ENCODE results near the gene SLC35F1.
"Not testable (repeated sequence)": the region's sequence is repeated elsewhere in the genome, so short reads cannot be mapped to it uniquely, and the experiment has no call there.

The SLC35F1 gene
- 0.04 to 0.05 reads per million in 2 donors for total RNA-seq

GRCh38 chr6:117906958-117907600, at the start of gene SLC35F1:
SLC35F1 (plus strand) TSS chr6:117907264.
- DNase-seq = no peak

GRCh38 chr6:117858601-117859000, 48.5 kb upstream of the SLC35F1 start:
- not testable (repeated sequence) for DNase-seq

- no peak for DNase-seq
Measured at GRCh38 chr6:117861545-117861944, 45.5 kb upstream of the SLC35F1 start.

GRCh38 chr6:117866561-117866960, 40.5 kb upstream of the SLC35F1 start:
- no peak for DNase-seq

GRCh38 chr6:117870486-117871242, 36.4 kb upstream of the SLC35F1 start:
- no peak for DNase-seq

- DNase-seq = no peak
Measured at GRCh38 chr6:117880824-117881223, 26.2 kb upstream of the SLC35F1 start.

GRCh38 chr6:117890172-117890571, 16.9 kb upstream of the SLC35F1 start:
- no peak for DNase-seq

GRCh38 chr6:117906507-117906957, 532 bp upstream of the SLC35F1 start:
- DNase-seq = no peak

GRCh38 chr6:117907601-117908245, 659 bp downstream of the SLC35F1 start:
- no peak for DNase-seq

GRCh38 chr6:117908246-117909068, 1.4 kb downstream of the SLC35F1 start:
- no peak for DNase-seq

GRCh38 chr6:117909638-117910037, 2.6 kb downstream of the SLC35F1 start:
- no peak for DNase-seq

GRCh38 chr6:117910549-117910948, 3.5 kb downstream of the SLC35F1 start:
- DNase-seq = no peak

- DNase-seq = no peak
Measured at GRCh38 chr6:117911150-117911549, 4.1 kb downstream of the SLC35F1 start.

GRCh38 chr6:117911660-117912059, 4.6 kb downstream of the SLC35F1 start:
- no peak for DNase-seq

- DNase-seq = no peak
Measured at GRCh38 chr6:117915846-117916245, 8.8 kb downstream of the SLC35F1 start.

- no peak for DNase-seq
Measured at GRCh38 chr6:117916483-117916882, 9.4 kb downstream of the SLC35F1 start.

- no peak for DNase-seq
Measured at GRCh38 chr6:117917176-117917575, 10.1 kb downstream of the SLC35F1 start.

GRCh38 chr6:117918454-117918853, 11.4 kb downstream of the SLC35F1 start:
- no peak for DNase-seq

GRCh38 chr6:117919275-117919674, 12.2 kb downstream of the SLC35F1 start:
- no peak for DNase-seq

GRCh38 chr6:117919775-117920729, 13.0 kb downstream of the SLC35F1 start:
- DNase-seq = no peak

GRCh38 chr6:117924690-117925089, 17.6 kb downstream of the SLC35F1 start:
- no peak for DNase-seq

- DNase-seq = no peak
Measured at GRCh38 chr6:117927866-117928265, 20.8 kb downstream of the SLC35F1 start.

All from activated gamma-delta T cell (primary cell).